ENCODE results near the gene NR2F1-AS1.

- TF ChIP-seq EZH2 (IDR thresholded peaks at IDR 0.05; ENCODE audit: low read length): no peak
- TF ChIP-seq, protein P1, sequence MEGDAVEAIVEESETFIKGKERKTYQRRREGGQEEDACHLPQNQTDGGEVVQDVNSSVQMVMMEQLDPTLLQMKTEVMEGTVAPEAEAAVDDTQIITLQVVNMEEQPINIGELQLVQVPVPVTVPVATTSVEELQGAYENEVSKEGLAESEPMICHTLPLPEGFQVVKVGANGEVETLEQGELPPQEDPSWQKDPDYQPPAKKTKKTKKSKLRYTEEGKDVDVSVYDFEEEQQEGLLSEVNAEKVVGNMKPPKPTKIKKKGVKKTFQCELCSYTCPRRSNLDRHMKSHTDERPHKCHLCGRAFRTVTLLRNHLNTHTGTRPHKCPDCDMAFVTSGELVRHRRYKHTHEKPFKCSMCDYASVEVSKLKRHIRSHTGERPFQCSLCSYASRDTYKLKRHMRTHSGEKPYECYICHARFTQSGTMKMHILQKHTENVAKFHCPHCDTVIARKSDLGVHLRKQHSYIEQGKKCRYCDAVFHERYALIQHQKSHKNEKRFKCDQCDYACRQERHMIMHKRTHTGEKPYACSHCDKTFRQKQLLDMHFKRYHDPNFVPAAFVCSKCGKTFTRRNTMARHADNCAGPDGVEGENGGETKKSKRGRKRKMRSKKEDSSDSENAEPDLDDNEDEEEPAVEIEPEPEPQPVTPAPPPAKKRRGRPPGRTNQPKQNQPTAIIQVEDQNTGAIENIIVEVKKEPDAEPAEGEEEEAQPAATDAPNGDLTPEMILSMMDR (optimal IDR thresholded peaks at IDR 0.05 in 1 of 3, IDR thresholded peaks at IDR 0.05 in 1 of 3, conservative IDR thresholded peaks at IDR 0.05 in 1 of 3; ENCODE audit: extremely low read depth in 1 of 3, insufficient read depth in 2 of 3, low read length in 3 of 3): no peak
These were observed 165.2 kb downstream of the NR2F1-AS1 start for GRCh38 chr5:93415819-93416218.

All from keratinocyte (primary cell).